GM18520 (cell line): Measurements from ENCODE around the gene FYB2.
A peak's percentile ranks its signal among the peaks of the same experiment; 100 is the strongest.
"Not testable (repeated sequence)": the region's sequence is repeated elsewhere in the genome, so short reads cannot be mapped to it uniquely, and the experiment has no call there.

ENCODE experiments used
- ATAC-seq: cut with Tn5 transposase; IDR thresholded peaks from one replicate; pipeline ENCODE4 v1.9.1; 2021; ENCODE audit not compliant: unreplicated experiment

The FYB2 gene

GRCh38 chr1:56797065-56797685, 22.0 kb downstream of the FYB2 start:
- ATAC-seq = no peak

- ATAC-seq = no peak
These were observed 23.3 kb downstream of the FYB2 start for GRCh38 chr1:56795870-56796269.

- ATAC-seq = no peak
These were observed 29.2 kb downstream of the FYB2 start for GRCh38 chr1:56790036-56790435.

- ATAC-seq = no peak
These were observed 30.6 kb downstream of the FYB2 start for GRCh38 chr1:56788588-56788987.

GRCh38 chr1:56788102-56788501, 31.1 kb downstream of the FYB2 start:
- no peak for ATAC-seq

- no peak for ATAC-seq
These were observed 31.9 kb downstream of the FYB2 start for GRCh38 chr1:56787330-56787729.

GRCh38 chr1:56782773-56783172, 36.4 kb downstream of the FYB2 start:
- ATAC-seq = no peak

GRCh38 chr1:56780826-56781225, 38.4 kb downstream of the FYB2 start:
- no peak for ATAC-seq

- ATAC-seq = no peak
These were observed 39.0 kb downstream of the FYB2 start for GRCh38 chr1:56780128-56780750.

- ATAC-seq = no peak
These were observed 41.2 kb downstream of the FYB2 start for GRCh38 chr1:56777972-56778371.

GRCh38 chr1:56774732-56775131, 44.5 kb downstream of the FYB2 start:
- not testable (repeated sequence) for ATAC-seq

- peak; percentile 67 for ATAC-seq
These were observed 45.1 kb downstream of the FYB2 start for GRCh38 chr1:56774067-56774609.

- no peak for ATAC-seq
These were observed 45.7 kb downstream of the FYB2 start for GRCh38 chr1:56773341-56774066.

GRCh38 chr1:56771717-56772116, 47.5 kb downstream of the FYB2 start:
- no peak for ATAC-seq

GRCh38 chr1:56758794-56759193, 60.4 kb downstream of the FYB2 start:
- no peak for ATAC-seq

GRCh38 chr1:56758135-56758534, 61.1 kb downstream of the FYB2 start:
- no peak for ATAC-seq

- no peak for ATAC-seq
These were observed 63.3 kb downstream of the FYB2 start for GRCh38 chr1:56755911-56756310.

- no peak for ATAC-seq
These were observed 64.3 kb downstream of the FYB2 start for GRCh38 chr1:56754708-56755479.

- no peak for ATAC-seq
These were observed 74.0 kb downstream of the FYB2 start for GRCh38 chr1:56745231-56745630.

GRCh38 chr1:56728964-56729363, 90.2 kb downstream of the FYB2 start:
- no peak for ATAC-seq

GRCh38 chr1:56726706-56727105, 92.5 kb downstream of the FYB2 start:
- no peak for ATAC-seq
